Smooth muscle cell of the brain vasculature (primary cell): ENCODE results near the gene ARHGAP15.

ENCODE experiments used
- DNase-seq: peaks from one replicate; pipeline ENCODE4 v3.0.0-alpha.2; 2012; ENCODE audit warnings: low read depth, low spot score

Gene ARHGAP15

DNA sequence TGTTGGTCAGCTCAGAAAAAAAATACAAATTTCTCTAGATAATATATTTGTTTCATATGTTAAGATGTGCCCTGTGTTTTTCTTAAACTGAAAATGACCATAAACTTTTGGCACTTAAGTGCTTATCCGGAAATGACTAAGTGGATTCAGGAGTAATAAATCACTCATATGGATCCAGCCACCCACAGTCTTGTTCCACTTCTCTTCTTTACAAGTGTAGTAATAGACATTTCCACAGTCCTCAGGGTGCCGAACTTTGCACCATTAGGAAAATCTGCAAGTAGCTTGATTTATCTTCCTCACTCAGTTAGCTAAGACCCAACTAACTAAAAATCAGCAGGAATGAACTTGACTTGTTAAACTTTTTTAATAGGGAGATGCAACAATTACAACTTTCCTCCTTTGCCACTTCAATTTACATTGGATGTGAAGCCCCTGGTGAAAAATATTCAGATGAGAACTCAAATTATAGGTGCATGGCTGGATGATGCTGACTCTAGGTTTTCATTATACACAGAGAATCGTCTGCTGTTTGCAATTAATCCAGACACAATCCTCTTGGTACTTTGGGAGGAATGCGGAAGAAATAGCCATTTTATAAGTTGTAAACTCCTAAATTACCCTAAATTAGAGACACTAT lies 322.5 kb downstream of the ARHGAP15 start:
- DNase-seq: no peak

DNA sequence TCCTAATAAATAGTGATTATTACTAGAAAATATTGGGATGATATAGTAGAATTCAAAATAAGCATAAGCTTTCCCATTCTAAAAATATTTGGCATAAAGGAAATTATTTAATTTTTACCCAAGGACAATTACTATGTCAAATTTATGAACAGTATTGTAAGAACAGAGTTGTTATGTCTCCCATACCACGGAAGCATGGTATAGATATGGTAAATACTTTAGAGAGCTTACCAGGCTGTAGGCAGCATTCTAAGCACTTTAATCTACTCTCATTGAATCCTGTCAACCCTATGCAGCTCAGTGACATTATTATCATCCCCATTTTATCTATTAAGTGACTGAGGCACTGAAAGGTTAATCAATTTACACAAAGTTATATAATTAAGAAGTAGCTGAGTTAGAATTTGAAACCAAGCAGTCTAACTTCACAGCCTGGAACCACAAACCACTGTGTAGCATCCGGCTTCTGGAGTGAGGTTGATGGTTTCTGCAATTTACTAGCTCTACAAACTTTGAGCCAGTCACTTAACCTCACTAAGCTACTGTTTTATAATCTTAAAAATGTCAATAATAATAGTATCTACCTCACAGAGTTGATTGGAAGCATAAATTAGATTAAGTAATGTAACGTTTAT lies 323.7 kb downstream of the ARHGAP15 start:
- DNase-seq: no peak

- DNase-seq: no peak
These were observed 324.8 kb downstream of the ARHGAP15 start for GRCh38 chr2:143453981-143454511.

DNA sequence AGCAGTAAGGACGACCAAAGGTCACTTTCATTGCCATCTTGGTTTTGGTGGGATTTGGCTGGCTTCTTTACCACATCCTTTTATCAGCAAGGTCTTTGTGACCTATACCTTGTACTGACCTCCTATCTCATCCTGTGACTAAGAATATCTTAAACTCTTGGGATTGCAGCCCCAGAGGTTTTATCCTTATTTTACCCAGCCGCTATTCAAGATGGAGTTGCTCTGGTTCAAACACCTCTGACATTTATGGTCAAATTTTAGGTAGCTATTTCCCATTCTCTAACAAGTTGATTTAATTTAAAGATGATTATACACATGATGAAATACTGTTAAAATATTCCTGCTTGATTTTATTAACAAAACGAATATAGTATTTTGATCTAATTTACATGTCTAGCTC lies 326.1 kb downstream of the ARHGAP15 start:
- DNase-seq: no peak

- DNase-seq: no peak
These were observed 329.3 kb downstream of the ARHGAP15 start for GRCh38 chr2:143458258-143459190.

DNA sequence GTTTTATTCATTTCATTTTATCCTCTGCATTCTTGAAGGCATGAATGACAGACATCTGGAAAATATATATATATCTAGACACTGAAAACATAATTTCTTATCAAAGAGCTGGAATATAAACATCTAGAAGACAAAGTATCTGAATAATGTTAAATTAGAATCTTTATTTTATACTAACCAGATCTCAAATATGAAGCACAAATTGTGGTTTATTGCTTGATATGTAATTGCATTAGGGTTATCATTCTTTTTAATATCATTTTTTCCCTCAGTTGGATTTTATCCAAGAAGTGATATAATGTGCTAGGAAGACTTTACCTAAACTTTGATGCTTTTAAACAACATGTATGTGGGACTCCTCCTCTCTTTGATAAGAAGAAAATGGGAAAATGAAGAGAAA lies 331.2 kb downstream of the ARHGAP15 start:
- DNase-seq: no peak

DNA sequence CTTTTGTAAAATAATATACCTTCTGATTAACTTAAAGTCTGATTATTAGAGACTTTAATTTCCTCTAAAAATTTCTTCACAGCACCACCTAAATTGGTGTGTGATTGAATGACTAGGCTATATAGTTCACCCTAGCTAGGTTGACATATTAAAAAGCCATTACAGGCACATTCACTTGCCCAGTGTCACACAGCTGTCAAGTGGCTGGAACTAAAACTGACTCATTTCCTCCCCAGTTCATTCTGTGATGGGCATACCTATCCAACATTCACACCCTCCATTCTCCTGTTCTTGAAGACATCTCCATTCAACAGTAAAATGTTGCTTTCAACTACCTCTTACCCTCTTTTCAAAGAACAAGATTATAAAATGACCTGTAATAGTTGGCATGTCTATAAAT lies 334.5 kb downstream of the ARHGAP15 start:
- DNase-seq: no peak

DNA sequence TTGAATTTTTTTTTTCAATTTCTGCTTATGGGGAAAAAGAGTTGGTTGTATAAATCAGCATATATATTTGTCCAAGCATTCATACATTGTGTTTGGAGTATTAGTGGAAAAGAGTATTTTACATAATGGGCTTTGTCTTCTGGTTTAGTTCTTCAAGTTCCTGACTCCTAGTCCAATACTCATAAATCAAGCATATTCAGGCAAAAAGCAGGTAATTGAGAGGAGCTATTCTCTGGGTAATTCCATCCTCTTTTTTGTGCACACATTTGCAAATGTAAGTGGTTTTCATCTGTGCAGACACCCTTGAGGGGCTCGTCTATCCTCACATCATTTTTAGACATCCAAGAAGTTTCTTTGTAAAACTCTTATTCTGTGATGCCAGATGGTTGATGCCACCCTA lies 337.2 kb downstream of the ARHGAP15 start:
- no peak for DNase-seq

DNA sequence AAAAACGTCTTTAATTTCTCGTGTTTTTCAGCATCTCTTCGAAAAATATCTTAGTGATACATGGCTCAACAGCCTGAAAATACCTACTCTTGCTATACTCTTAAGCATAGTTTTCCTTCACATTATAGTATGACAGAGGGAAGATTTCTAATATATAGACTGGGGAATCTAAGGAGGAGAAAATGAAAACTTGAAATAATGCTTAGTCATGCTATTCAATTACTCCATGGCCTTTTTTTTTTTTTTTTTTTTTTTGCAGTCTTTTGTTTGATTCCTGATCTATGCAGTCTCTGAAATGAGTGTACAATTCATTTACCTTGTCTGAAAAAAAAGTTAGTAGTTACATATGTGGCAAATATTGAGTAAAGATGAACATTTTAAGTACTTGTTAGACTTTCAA lies 337.8 kb downstream of the ARHGAP15 start:
- DNase-seq: no peak

- DNase-seq: no peak
These were observed 339.2 kb downstream of the ARHGAP15 start for GRCh38 chr2:143468341-143468888.

DNA sequence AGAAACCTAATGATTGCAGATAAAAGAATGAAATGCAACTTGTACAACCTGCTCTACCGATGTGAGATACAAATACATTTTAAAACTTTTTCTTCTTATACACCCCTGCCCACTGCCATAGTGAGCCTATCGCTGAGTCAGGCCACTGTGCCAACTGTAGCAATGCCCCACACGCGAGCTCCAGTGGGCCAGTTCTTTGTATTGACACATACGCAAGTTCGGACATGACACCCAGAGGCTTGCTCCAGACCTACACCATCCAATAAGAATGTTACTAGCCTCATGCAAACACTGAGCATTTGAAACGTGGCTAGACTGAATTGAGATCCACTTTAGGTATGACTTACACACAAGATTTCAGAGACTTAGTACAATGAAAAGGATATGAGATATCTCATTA lies 340.1 kb downstream of the ARHGAP15 start:
- DNase-seq: no peak

- no peak for DNase-seq
These were observed 342.3 kb downstream of the ARHGAP15 start for GRCh38 chr2:143471550-143471949.

DNA sequence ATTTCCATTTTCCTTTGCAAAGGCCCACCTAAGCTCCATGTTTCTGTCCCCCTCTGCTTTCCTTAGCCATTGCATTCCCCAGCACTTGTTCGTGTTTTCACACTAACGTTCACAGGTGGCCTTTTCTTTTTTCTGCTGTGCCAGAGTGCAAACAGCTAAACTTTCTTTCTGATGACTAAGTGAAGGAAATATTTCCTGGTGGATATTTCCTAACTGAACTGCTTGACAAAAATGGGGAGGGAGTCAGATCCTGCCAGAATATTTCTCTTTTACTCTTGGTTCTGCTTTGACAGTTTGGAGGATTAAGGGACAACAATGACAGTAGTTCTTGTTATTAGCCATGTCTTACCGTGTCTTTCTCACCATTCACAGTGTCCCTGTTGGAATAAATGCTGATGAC lies 344.0 kb downstream of the ARHGAP15 start:
- no peak for DNase-seq

DNA sequence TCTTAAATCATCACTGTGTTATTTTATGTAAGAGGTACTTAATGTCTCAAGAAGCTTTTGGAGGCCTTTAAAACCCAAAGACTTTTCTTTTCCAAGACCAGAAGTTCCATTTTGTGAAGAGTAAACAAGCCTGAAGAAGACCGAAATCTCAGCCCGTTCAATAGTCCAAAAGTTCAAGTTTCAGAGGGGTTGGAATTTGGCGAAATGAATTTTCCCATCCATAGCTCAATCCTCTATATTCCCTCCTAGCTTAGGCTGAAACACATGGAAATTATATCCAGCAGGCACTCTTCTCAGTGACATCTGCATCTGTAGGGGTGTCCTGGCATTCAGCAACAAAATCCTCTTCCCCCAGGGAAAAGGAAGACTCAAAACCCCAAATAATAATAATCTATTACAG lies 344.6 kb downstream of the ARHGAP15 start:
- DNase-seq: no peak

DNA sequence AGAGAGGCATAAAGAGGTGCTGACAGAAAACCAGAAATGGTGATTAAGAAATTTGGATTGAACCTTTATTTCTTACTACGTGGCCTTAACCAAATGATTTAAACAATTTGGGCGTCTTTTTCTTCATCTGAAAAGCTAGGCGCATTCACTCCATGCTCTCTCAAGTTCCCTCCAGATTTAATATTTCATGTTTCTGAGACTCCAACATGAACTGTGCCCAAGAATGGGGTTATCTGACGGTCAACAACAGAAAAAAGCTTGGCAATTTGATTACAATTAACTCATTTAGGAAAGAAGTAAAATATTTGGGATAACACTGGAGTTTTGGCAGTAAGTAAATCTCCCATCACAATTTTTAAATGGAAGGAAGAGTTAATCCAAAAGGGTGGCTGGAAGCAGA lies 345.4 kb downstream of the ARHGAP15 start:
- no peak for DNase-seq

- DNase-seq: no peak
These were observed 346.0 kb downstream of the ARHGAP15 start for GRCh38 chr2:143475041-143475776.

DNA sequence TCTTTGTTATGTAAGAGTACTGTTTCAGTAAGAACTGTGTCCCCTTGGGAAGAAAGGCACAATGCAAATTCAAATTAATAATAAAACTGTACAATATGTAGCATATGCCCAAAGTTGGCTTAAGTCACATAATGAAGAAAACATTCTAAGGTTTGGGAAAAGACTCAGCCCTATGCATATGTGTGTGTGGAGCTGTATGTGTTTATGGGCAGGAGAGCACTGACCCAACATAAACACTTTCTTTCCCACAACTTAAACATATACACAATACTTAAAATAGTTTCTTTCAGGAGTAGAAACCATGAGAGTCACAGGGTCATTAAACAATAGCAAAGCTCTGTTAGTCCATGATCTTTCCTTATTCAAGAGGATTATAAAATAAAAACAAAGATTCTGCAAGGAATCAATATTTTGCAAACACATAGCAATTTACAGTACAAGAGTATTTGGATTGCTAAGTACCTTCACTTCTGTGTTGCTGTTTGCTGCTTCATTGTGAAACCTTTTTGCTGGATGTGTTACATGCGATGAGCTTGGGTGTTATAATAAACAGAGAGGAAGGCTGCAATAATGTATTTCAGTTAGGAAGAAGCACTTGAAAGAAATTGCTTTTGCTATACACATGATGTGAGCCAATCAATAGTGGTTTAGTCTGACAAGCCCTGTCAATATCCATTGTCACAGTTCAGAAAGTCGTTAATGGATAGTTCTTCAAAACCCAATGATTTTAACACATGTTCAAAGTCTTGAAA lies 347.3 kb downstream of the ARHGAP15 start:
- DNase-seq: peak; percentile 17

DNA sequence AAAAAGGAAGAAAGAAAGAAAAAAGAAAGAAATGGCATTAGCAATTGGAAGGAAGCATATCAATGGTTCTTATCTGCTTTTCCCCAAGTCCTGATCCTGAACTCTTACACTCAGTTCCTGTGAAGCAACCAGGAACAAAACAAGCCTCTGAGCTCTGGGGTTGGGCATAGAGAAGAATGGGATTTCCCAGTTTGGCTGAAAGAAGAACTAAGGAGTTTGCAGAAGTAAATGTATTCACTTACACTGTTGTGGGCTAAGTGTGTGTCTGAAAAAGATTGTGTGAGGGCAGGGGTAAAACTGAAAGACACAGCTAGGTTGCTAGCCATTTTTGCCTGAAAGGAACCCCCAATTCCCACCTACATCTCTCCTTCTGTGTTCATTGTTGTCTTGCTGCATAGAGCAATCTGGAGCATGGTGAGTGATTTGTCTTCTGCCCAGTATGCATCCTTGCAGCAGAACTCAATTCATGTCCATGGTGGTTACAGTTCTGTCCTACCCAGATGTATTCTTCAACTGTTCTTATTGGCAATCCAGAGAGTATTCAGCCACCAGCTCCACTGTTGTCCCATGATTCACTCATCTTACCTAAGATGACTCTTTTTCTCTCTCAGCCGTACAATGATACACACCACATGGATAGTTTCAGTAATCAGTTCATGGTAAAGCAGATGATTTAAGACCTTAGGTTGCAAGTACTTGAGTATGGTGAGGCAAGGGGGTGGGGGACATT lies 348.7 kb downstream of the ARHGAP15 start:
- DNase-seq: no peak

- DNase-seq: no peak
These were observed 350.9 kb downstream of the ARHGAP15 start for GRCh38 chr2:143480086-143480485.
